Gastrocnemius medialis (tissue), 4 donors: ENCODE data around the gene RGPD4.
"Not testable (repeated sequence)": the region's sequence is repeated elsewhere in the genome, so short reads cannot be mapped to it uniquely, and the experiment has no call there.

Experiments
- CTCF ChIP-seq, 5 experiments: fragments of 450-650 bp in 3 of 5; fragments of 200-600 bp in 2 of 5; sonication (generic) in 2 of 5; IDR thresholded peaks in 4 of 5; conservative IDR thresholded peaks in 1 of 5; 1 replicate in 4 of 5; 2 replicates in 1 of 5; pipeline ENCODE4 v1.5.1; 2016 to 2019; ENCODE audit warnings: antibody characterized with exemption in 5 of 5, mild to moderate bottlenecking in 3 of 5, moderate library complexity in 3 of 5
- POLR2A ChIP-seq, 2 donors: fragments of 450-650 bp; IDR thresholded peaks; one replicate each; pipeline ENCODE4 v1.6.1; 2017; ENCODE audit warnings: antibody characterized with exemption in 2 of 2, mild to moderate bottlenecking in 2 of 2, moderate library complexity in 2 of 2

- TF ChIP-seq POLR2A (IDR thresholded peaks at IDR 0.05); CTCF (IDR thresholded peaks at IDR 0.05 in 4 of 5, conservative IDR thresholded peaks at IDR 0.05 in 1 of 5): not testable (repeated sequence)
Observed at GRCh38 chr2:107916696-107917370, 90.1 kb downstream of the RGPD4 start.
